GM12878 (cell line): Measurements from ENCODE around the gene PRRT3. TPM values are rescaled to one million over a fixed set of nuclear protein-coding genes. Genes with fewer than 3 reads are reported as not detected.
A peak's percentile ranks its signal among the peaks of the same experiment; 100 is the strongest.

Experiments
- ATAC-seq: fragments of 200-7000 bp; cut with Tn5 transposase; 3 replicates; pipeline ENCODE4 v1.9.1; 2020; ENCODE audit warnings: mild to moderate bottlenecking, moderate library complexity
- BruUV-seq: library from RNA; stranded (reverse); fragments of 400-500 nt; replicated peaks from 2 replicates; lab custom pipeline; 2021; lab: Mats Ljungman, UMichigan
- CTCF ChIA-PET: fragments of 300-600 bp; sonication (Branson Sonifier 250); formaldehyde crosslinking; extraction: SDS; loops from one replicate; lab custom pipeline; 2021; ENCODE audit warnings: inconsistent platforms; lab: Yijun Ruan, JAX
- POLR2A ChIA-PET: fragments of 350-600 bp; formaldehyde crosslinking; extraction: SDS; loops from one replicate; lab custom pipeline; 2021; ENCODE audit warnings: inconsistent platforms; lab: Charles Lee
- RAD21 ChIA-PET: fragments of 300-600 bp; sonication (Branson Sonifier 250); formaldehyde crosslinking; loops from one replicate; lab custom pipeline; 2023; ENCODE audit warnings: antibody characterized with exemption; ENCODE audit not compliant: unreplicated experiment; lab: Charles Lee
- SMC1A ChIA-PET: fragments of 300-600 bp; sonication (Branson Sonifier 250); formaldehyde crosslinking; loops from one replicate; lab custom pipeline; 2023; ENCODE audit not compliant: unreplicated experiment, uncharacterized antibody; lab: Charles Lee
- DNase-seq: peaks from one replicate; pipeline ENCODE4 v3.0.0-alpha.2; 2011; ENCODE audit warnings: low read depth, low spot score
- FAIRE-seq: peaks from 3 replicates; lab custom pipeline; 2011; peaks lifted over from hg19 to GRCh38; lab: Jason Lieb, UNC
- H2AFZ ChIP-seq: 2 replicates; pipeline ENCODE4 v1.6.0; 2011; ENCODE audit warnings: low read depth, low read length, control low read depth; ENCODE audit not compliant: control insufficient read depth
- H3K27ac ChIP-seq: 2 replicates; pipeline ENCODE4 v1.5.1; 2011; ENCODE audit warnings: control low read depth; ENCODE audit not compliant: control insufficient read depth, insufficient read depth
- H3K27me3 ChIP-seq, 2 experiments: replicated peaks in 1 of 2; 2 replicates each; pipeline versions ENCODE4 v1.6.0 to v1.6.1; 2011; ENCODE audit warnings: low read length in 1 of 2; ENCODE audit not compliant: control insufficient read depth in 2 of 2, insufficient read depth in 2 of 2
- H3K36me3 ChIP-seq, 2 experiments: 2 replicates each; pipeline ENCODE4 v1.5.1; 2011; ENCODE audit warnings: low read length in 1 of 2; ENCODE audit not compliant: control insufficient read depth in 2 of 2, insufficient read depth in 2 of 2
- H3K4me1 ChIP-seq: 2 replicates; pipeline ENCODE4 v1.6.1; 2011; ENCODE audit warnings: mild to moderate bottlenecking, low read length, moderate library complexity, mixed read lengths; ENCODE audit not compliant: control insufficient read depth, insufficient read depth
- H3K4me2 ChIP-seq: 2 replicates; pipeline ENCODE4 v1.6.0; 2011; ENCODE audit warnings: control low read depth; ENCODE audit not compliant: control insufficient read depth, insufficient read depth
- H3K4me3 ChIP-seq: fragments of 200-600 bp; sonication (generic); 2 replicates; pipeline ENCODE4 v1.5.1; 2016
- H3K79me2 ChIP-seq: 2 replicates; pipeline ENCODE4 v1.6.0; 2011; ENCODE audit warnings: low read length; ENCODE audit not compliant: control insufficient read depth, insufficient read depth
- H3K9ac ChIP-seq: 2 replicates; pipeline ENCODE4 v1.8.0; 2011; ENCODE audit warnings: low read length, control low read depth, mixed read lengths; ENCODE audit not compliant: control insufficient read depth, insufficient read depth
- H3K9me3 ChIP-seq: replicated peaks from 3 replicates; pipeline ENCODE4 v1.5.1; 2011; ENCODE audit warnings: mild to moderate bottlenecking, low read length; ENCODE audit not compliant: control insufficient read depth, insufficient read depth
- H4K20me1 ChIP-seq: 2 replicates; pipeline ENCODE4 v1.6.0; 2011; ENCODE audit not compliant: control insufficient read depth, insufficient read depth
- CBX3 ChIP-seq: fragments of 200-600 bp; sonication (generic); IDR thresholded peaks from 2 replicates; pipeline ENCODE4 v1.6.1; 2016; ENCODE audit warnings: low read depth, borderline replicate concordance
- CHD4 ChIP-seq: fragments of 200-600 bp; sonication (generic); IDR thresholded peaks from 2 replicates; pipeline ENCODE4 v1.6.1; 2016; ENCODE audit warnings: mild to moderate bottlenecking
- CREB1 ChIP-seq: IDR thresholded peaks from 2 replicates; pipeline ENCODE4 v1.6.1; 2012; ENCODE audit warnings: low read depth, mild to moderate bottlenecking, inconsistent platforms
- ETV6 ChIP-seq, 2 experiments: fragments of 450-650 bp in 1 of 2; IDR thresholded peaks in 1 of 2; conservative IDR thresholded peaks in 1 of 2; 2 replicates each; pipeline ENCODE4 v1.6.1; 2014; ENCODE audit warnings: antibody characterized with exemption in 1 of 2, borderline replicate concordance in 1 of 2, low read depth in 1 of 2, mild to moderate bottlenecking in 1 of 2, moderate library complexity in 1 of 2
- EZH2 ChIP-seq: IDR thresholded peaks from 2 replicates; pipeline ENCODE4 v1.6.1; 2012; ENCODE audit warnings: low read depth, mild to moderate bottlenecking, control low read depth, inconsistent platforms, low read length, borderline replicate concordance; ENCODE audit not compliant: control insufficient read depth
- HSF1 ChIP-seq: fragments of 150-350 bp; IDR thresholded peaks from 2 replicates; pipeline ENCODE4 v1.6.1; 2014; ENCODE audit warnings: mild to moderate bottlenecking, low read depth, low read length
- IKZF1 ChIP-seq: fragments of 450-650 bp; conservative IDR thresholded peaks from 2 replicates; pipeline ENCODE4 v1.6.1; 2017; ENCODE audit warnings: antibody characterized with exemption, mild to moderate bottlenecking
- JUND ChIP-seq: IDR thresholded peaks from 2 replicates; pipeline ENCODE4 v1.6.1; 2012; ENCODE audit warnings: low read depth, mild to moderate bottlenecking, low read length, improper control_type of control experiment, moderate library complexity
- NFYA ChIP-seq: IDR thresholded peaks from 2 replicates; pipeline ENCODE4 v1.6.1; 2011; ENCODE audit warnings: low read depth, mild to moderate bottlenecking, low read length, improper control_type of control experiment, borderline replicate concordance
- PAX8 ChIP-seq: fragments of 450-650 bp; IDR thresholded peaks from 2 replicates; pipeline ENCODE4 v1.6.1; 2017; ENCODE audit warnings: mild to moderate bottlenecking, moderate library complexity
- PKNOX1 ChIP-seq: fragments of 450-650 bp; IDR thresholded peaks from 2 replicates; pipeline ENCODE4 v1.6.1; 2016; ENCODE audit warnings: mild to moderate bottlenecking
- RBBP5 ChIP-seq: fragments of 200-600 bp; sonication (generic); conservative IDR thresholded peaks from 2 replicates; pipeline ENCODE4 v1.6.1; 2016
- SMAD1 ChIP-seq: fragments of 450-650 bp; IDR thresholded peaks from 2 replicates; pipeline ENCODE4 v1.6.1; 2018; ENCODE audit warnings: mild to moderate bottlenecking, low read depth; ENCODE audit not compliant: partially characterized antibody
- TCF12 ChIP-seq: IDR thresholded peaks from 2 replicates; pipeline ENCODE4 v1.6.1; 2011; ENCODE audit warnings: low read depth, mild to moderate bottlenecking, low read length
- USF2 ChIP-seq: IDR thresholded peaks from 2 replicates; pipeline ENCODE4 v1.6.1; 2011; ENCODE audit warnings: low read depth, low read length, improper control_type of control experiment, borderline replicate concordance
- ZBED1 ChIP-seq: IDR thresholded peaks from 2 replicates; pipeline ENCODE4 v1.6.1; 2016; ENCODE audit warnings: borderline replicate concordance
- ZNF274 ChIP-seq: IDR thresholded peaks from one replicate; pipeline ENCODE4 v1.8.0; 2011; ENCODE audit not compliant: insufficient read length, insufficient read depth
- WGBS: methylation state at CpG from one replicate; pipeline ENCODE4 v1.1.6; 2016; ENCODE audit warnings: low lambda C conversion rate; ENCODE audit not compliant: insufficient replicate concordance, insufficient coverage; ENCODE audit errors: missing lambda C conversion rate; 5-methylcytosine and 5-hydroxymethylcytosine counted together
- in situ Hi-C: fragments of 300-500 bp; cut with MboI; formaldehyde crosslinking; loops from 9 replicates; pipeline ENCODE4 v1.14.3; 2018; ENCODE audit warnings: mixed read lengths
- intact Hi-C: fragments of 100-400 bp; cut with micrococcal nuclease; formaldehyde crosslinking; loops from one replicate; pipeline ENCODE4 v1.14.2; 2022; ENCODE audit not compliant: unreplicated experiment
- polyA plus RNA-seq, 11 experiments: library from polyadenylated mRNA; depleted of rRNA in 4 of 11; unstranded in 6 of 11; stranded (reverse) in 5 of 11; fragments of >200 nt; fragmentation: Nextera tagmentation in 4 of 11; fragmentation: Illumina TruSeq in 1 of 11; extraction: Ambion mirVana in 4 of 11; extraction: Trizol in 1 of 11; gene quantifications; 1 replicate in 1 of 11; 2 replicates in 10 of 11; pipeline versions ENCODE4 v1.2.1 to v1.2.3, GENCODE V29; 2011 to 2016; ENCODE audit warnings: inconsistent platforms in 2 of 11, missing spikeins in 2 of 11, low read depth in 1 of 11
- total RNA-seq, 4 experiments: library from RNA; depleted of rRNA in 3 of 4; stranded (reverse); fragments of >200 nt in 3 of 4; fragmentation: Illumina TruSeq in 1 of 4; extraction: Trizol in 1 of 4; gene quantifications; 2 replicates each; pipeline versions ENCODE4 v1.2.1 to v1.2.3, GENCODE V29; 2013 to 2021
- TF ChIP-seq, protein P1 (sequence below): IDR thresholded peaks from 2 replicates; pipeline ENCODE4 v1.6.1; 2011; ENCODE audit warnings: borderline replicate concordance, low read depth, mild to moderate bottlenecking, moderate library complexity, mixed read lengths, low read length; ENCODE audit not compliant: insufficient read depth; ENCODE audit errors: extremely low read length

PRRT3 gene
- total and polyA plus RNA-seq, 10 of the 15 experiments (the other 5 are each of a cell fraction or from before 2014, with no cell fraction given) = 0.53 to 18.0 (median 7.1) TPM

DNA sequence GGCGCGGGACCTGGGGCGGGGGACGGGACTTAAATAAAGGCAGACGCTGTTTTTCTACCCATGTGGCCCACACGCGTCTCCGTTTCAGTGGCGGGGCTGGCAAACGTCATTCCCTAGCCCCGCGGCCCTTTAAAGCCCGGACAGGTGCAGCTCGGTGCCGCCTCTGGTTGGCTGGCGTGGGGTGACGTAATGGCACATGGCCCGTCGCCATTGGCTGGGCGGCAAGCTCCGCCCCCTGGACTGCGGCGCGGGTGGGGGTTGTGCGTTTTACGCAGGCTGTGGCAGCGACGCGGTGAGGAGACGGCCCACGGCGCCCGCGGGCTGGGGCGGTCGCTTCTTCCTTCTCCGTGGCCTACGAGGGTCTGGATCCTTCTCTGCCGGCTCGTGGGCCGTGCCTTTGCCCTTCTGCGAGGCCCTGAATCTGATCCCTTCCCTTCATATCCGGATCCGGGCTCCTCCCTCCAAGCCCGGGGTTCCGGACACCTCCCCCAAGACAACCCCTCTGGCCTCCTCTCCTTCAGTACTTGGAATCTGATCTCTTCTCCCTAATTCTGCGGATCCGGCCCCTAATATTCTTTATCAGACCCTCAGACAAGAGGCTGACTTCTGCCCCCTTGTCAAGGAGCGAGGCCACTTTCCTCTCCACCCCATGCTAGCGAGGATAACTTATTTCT, 18.5 kb downstream of the PRRT3 start, which contains the start of gene CRELD1:
CRELD1 (plus strand) TSS at position 274 of the 674 bp plus-strand sequence. CDS start 605 bp downstream, outside the sequence.
- H3K9me3 ChIP-seq = no peaks in the 10 kb centered on the region
- ChIA-PET POLR2A (interaction anchor here (0.7 to 2.2 kb wide), 15 partner anchors 18 to 388 kb away, joined by 3 to 19 read pairs (median 4); partner anchors contain the start of genes CIDEC, FANCD2, GHRL and JAGN1), SMC1A (interaction anchor here (1.0 to 3.8 kb wide), 16 partner anchors 9 to 388 kb away, joined by 3 to 20 read pairs (median 4); partner anchors contain the start of genes EMC3, FANCD2, GHRL and PRRT3), CTCF (interaction anchor here (0.6 to 5.0 kb wide), 20 partner anchors 19 to 580 kb away, joined by 3 to 45 read pairs (median 10); partner anchors contain the start of genes CIDEC, EMC3, FANCD2 and IL17RC), RAD21 (interaction anchor here (0.5 to 5.2 kb wide), 19 partner anchors 9 to 389 kb away, joined by 3 to 51 read pairs (median 7); partner anchors contain the start of genes ARPC4, EMC3, FANCD2 and IRAK2)
- peak within 1 kb of the TSS; percentile 89 for H3K4me3 ChIP-seq
- BruUV-seq = no TSS peak
- under 1% methylated on average over 43 of the region's 50 CpGs for WGBS
- H3K36me3 ChIP-seq = peaks cover 0 to 2% of the 10 kb centered on the region in 2 experiments; a peak in 1 of 4 replicates
- H3K4me2 ChIP-seq = peak within 1 kb of the TSS; percentile 98
- peaks cover 9% of the 10 kb centered on the region for H3K4me1 ChIP-seq
- peak within 1 kb of the TSS; percentile 84 for H3K9ac ChIP-seq
- no peaks in the 10 kb centered on the region for H4K20me1 ChIP-seq
- H3K79me2 ChIP-seq = peaks cover 18% of the 10 kb centered on the region
- ATAC-seq (peak; percentile 90), DNase-seq (peak; percentile 81), FAIRE-seq (peak; percentile 68)
- H2AFZ ChIP-seq = peak within 1 kb of the TSS; percentile 88
- in situ Hi-C loops (no loop called here), intact Hi-C loops (loop anchor here (2.0 to 10.0 kb wide), 6 partner anchors 17 to 391 kb away; partner anchors contain the start of genes ARPC4, JAGN1, RPUSD3 and SEC13)
- H3K27ac ChIP-seq = peak within 1 kb of the TSS; percentile 86
- no peaks in the 10 kb centered on the region for H3K27me3 ChIP-seq
- no peak for TF ChIP-seq ETV6 (conservative IDR thresholded peaks at IDR 0.05 in 1 of 2, IDR thresholded peaks at IDR 0.05 in 1 of 2; ENCODE audit: borderline replicate concordance in 1 of 2, low read depth in 1 of 2)
- TF ChIP-seq, protein P1, sequence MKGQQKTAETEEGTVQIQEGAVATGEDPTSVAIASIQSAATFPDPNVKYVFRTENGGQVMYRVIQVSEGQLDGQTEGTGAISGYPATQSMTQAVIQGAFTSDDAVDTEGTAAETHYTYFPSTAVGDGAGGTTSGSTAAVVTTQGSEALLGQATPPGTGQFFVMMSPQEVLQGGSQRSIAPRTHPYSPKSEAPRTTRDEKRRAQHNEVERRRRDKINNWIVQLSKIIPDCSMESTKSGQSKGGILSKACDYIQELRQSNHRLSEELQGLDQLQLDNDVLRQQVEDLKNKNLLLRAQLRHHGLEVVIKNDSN = peak; percentile 48
- TF ChIP-seq SMAD1 = no peak
- TF ChIP-seq CBX3 = no peak
- TF ChIP-seq CHD4 = no peak
- no peak for TF ChIP-seq NFYA
- TF ChIP-seq RBBP5 = no peak
- TF ChIP-seq USF2 = peak; percentile 1
- TF ChIP-seq PKNOX1 = no peak
- TF ChIP-seq TCF12 = no peak
- peak; percentile 87 for TF ChIP-seq CREB1
- peak; percentile 60; the same call in 1 of the 2 replicates for TF ChIP-seq JUND
- no peak for TF ChIP-seq PAX8
- no peak; the same call in none of the 2 replicates for TF ChIP-seq IKZF1
- no peak for TF ChIP-seq ZBED1
- TF ChIP-seq ZNF274 = no peak
- TF ChIP-seq EZH2 = no peak
- TF ChIP-seq HSF1 = no peak
